Prostate gland (tissue), 2 donors: ENCODE measurements around the gene ARHGDIA.

ENCODE experiments used
- CTCF ChIP-seq, 4 experiments: fragments of 200-600 bp in 2 of 4; fragments of 450-650 bp in 2 of 4; sonication (generic) in 2 of 4; IDR thresholded peaks; 1 replicate in 3 of 4; 2 replicates in 1 of 4; pipeline ENCODE4 v1.5.1; 2016 to 2019; ENCODE audit warnings: antibody characterized with exemption in 4 of 4, mild to moderate bottlenecking in 2 of 4, moderate library complexity in 2 of 4
- POLR2A ChIP-seq: fragments of 450-650 bp; IDR thresholded peaks from one replicate; pipeline ENCODE4 v1.6.1; 2016; ENCODE audit warnings: antibody characterized with exemption, mild to moderate bottlenecking
- POLR2AphosphoS5 ChIP-seq: sonication (generic); formaldehyde crosslinking; IDR thresholded peaks from one replicate; pipeline ENCODE4 v1.6.1; 2017; ENCODE audit warnings: antibody characterized with exemption

- TF ChIP-seq CTCF (IDR thresholded peaks at IDR 0.05) = no peak
- no peak for TF ChIP-seq POLR2A
- no peak for TF ChIP-seq POLR2AphosphoS5
These were observed 781 bp downstream of the ARHGDIA start for GRCh38 chr17:81870131-81870980.
